Stimulated activated CD4-positive, alpha-beta T cell treated with anti-CD3 and anti-CD28 coated beads, Interleukin-1b, Interleukin-23, amount 100 ng/mL, for 1 hour (primary cell): Measurements from ENCODE around the gene CEP131.

ENCODE experiments used
- DNase-seq, 2 donors: peaks; one replicate each; pipeline ENCODE4 v3.0.0-alpha.2; 2020; ENCODE audit warnings: low read depth in 2 of 2

Gene CEP131

GRCh38 chr17:81199482-81199830, 23.3 kb downstream of the CEP131 start:
- no peak for DNase-seq

GRCh38 chr17:81198826-81199481, 23.8 kb downstream of the CEP131 start:
- DNase-seq, result no peak

GRCh38 chr17:81197831-81198490, 24.8 kb downstream of the CEP131 start:
- no peak for DNase-seq

GRCh38 chr17:81197409-81197795, 25.4 kb downstream of the CEP131 start:
- no peak for DNase-seq

- DNase-seq, result no peak
Measured at GRCh38 chr17:81196505-81197408, 26.0 kb downstream of the CEP131 start.

GRCh38 chr17:81195941-81196495, 26.7 kb downstream of the CEP131 start:
- no peak for DNase-seq

- DNase-seq, result no peak
Measured at GRCh38 chr17:81194941-81195901, 27.5 kb downstream of the CEP131 start.

GRCh38 chr17:81194225-81194760, 28.5 kb downstream of the CEP131 start:
- DNase-seq, result no peak

GRCh38 chr17:81193470-81194224, 29.1 kb downstream of the CEP131 start:
- DNase-seq, result no peak

GRCh38 chr17:81193051-81193410, 29.7 kb downstream of the CEP131 start:
- no peak for DNase-seq

- no peak for DNase-seq
Measured at GRCh38 chr17:81192386-81193050, 30.2 kb downstream of the CEP131 start.

GRCh38 chr17:81191646-81192045, 31.1 kb downstream of the CEP131 start:
- no peak for DNase-seq

- no peak for DNase-seq
Measured at GRCh38 chr17:81191116-81191515, 31.6 kb downstream of the CEP131 start.

GRCh38 chr17:81190591-81190990, 32.2 kb downstream of the CEP131 start:
- no peak for DNase-seq

GRCh38 chr17:81189670-81190530, 32.9 kb downstream of the CEP131 start:
- no peak for DNase-seq

GRCh38 chr17:81189016-81189415, 33.7 kb downstream of the CEP131 start:
- DNase-seq, result no peak

- no peak for DNase-seq
Measured at GRCh38 chr17:81188491-81188840, 34.3 kb downstream of the CEP131 start.

- DNase-seq, result no peak
Measured at GRCh38 chr17:81187586-81188490, 34.9 kb downstream of the CEP131 start.
